BLaER1 treated with 17β-estradiol and CSF1 and Interleukin-3, amounts not matched to agents 10 nM and 100 nM (cell line): ENCODE results near the gene SCN8A.

Source experiments
- H3K27ac ChIP-seq, 11 experiments: shearing (Covaris generic); formaldehyde crosslinking; 2 replicates each; pipeline ENCODE4 v1.8.1; 2022
- H3K27me3 ChIP-seq, 11 experiments: shearing (Covaris generic); formaldehyde crosslinking; 2 replicates each; pipeline ENCODE4 v1.8.1; 2022
- H3K36me3 ChIP-seq, 11 experiments: shearing (Covaris generic); formaldehyde crosslinking; 2 replicates each; pipeline ENCODE4 v1.8.1; 2022
- H3K4me1 ChIP-seq, 10 experiments: shearing (Covaris generic); formaldehyde crosslinking; 2 replicates each; pipeline ENCODE4 v1.8.1; 2022
- H3K4me2 ChIP-seq, 11 experiments: shearing (Covaris generic); formaldehyde crosslinking; 2 replicates each; pipeline ENCODE4 v1.8.1; 2022
- H3K4me3 ChIP-seq, 10 experiments: shearing (Covaris generic); formaldehyde crosslinking; 2 replicates each; pipeline ENCODE4 v1.8.1; 2022
- H3K9ac ChIP-seq, 11 experiments: shearing (Covaris generic); formaldehyde crosslinking; 2 replicates each; pipeline ENCODE4 v1.8.1; 2022
- H3K9me3 ChIP-seq, 11 experiments: shearing (Covaris generic); formaldehyde crosslinking; replicated peaks in 1 of 11; 2 replicates each; pipeline ENCODE4 v1.8.1; 2022
- H4K20me1 ChIP-seq, 11 experiments: shearing (Covaris generic); formaldehyde crosslinking; 2 replicates each; pipeline ENCODE4 v1.8.1; 2022
- Cebpa-rat ChIP-seq, 11 experiments: shearing (Covaris generic); IDR thresholded peaks; 2 replicates each; pipeline ENCODE4 v1.8.1; 2022

Gene SCN8A

GRCh38 chr12:51836827-51837173, 245.8 kb downstream of the SCN8A start:
- Histone ChIP-seq H3K36me3 (no peaks in the 10 kb centered on the region), H3K27ac (peak overlapping the region in 8 of 11 experiments; percentile 28 to 88 (median 42); a peak in 15 of 22 replicates), H4K20me1 (no peaks in the 10 kb centered on the region), H3K4me1 (peaks cover 34 to 94% (median 76%) of the 10 kb centered on the region in 10 experiments), H3K9ac (peak overlapping the region in 2 of 11 experiments; percentile 4 to 6; a peak in 3 of 22 replicates), H3K9me3 (no peaks in the 10 kb centered on the region), H3K4me2 (peak overlapping the region in 10 of 11 experiments; percentile 15 to 99 (median 46); a peak in 15 of 22 replicates), H3K4me3 (no peak overlapping the region), H3K27me3 (peaks cover 0 to 6% (median 0%) of the 10 kb centered on the region in 11 experiments; a peak in 1 of 22 replicates)
- TF ChIP-seq Cebpa-rat (IDR thresholded peaks at IDR 0.05): no peak

- Histone ChIP-seq H3K4me3 (no peak overlapping the region), H3K27me3 (peaks cover 0 to 5% (median 0%) of the 10 kb centered on the region in 11 experiments; a peak in 1 of 22 replicates), H3K9ac (peak overlapping the region in 2 of 11 experiments; percentile 4 to 6; a peak in 1 of 22 replicates), H3K36me3 (no peaks in the 10 kb centered on the region), H3K27ac (peak overlapping the region in 8 of 11 experiments; percentile 28 to 88 (median 42); a peak in 14 of 22 replicates), H4K20me1 (no peaks in the 10 kb centered on the region), H3K9me3 (no peaks in the 10 kb centered on the region), H3K4me1 (peaks cover 29 to 89% (median 71%) of the 10 kb centered on the region in 10 experiments), H3K4me2 (peak overlapping the region in 8 of 11 experiments; percentile 29 to 99 (median 46); a peak in 14 of 22 replicates)
- TF ChIP-seq Cebpa-rat (IDR thresholded peaks at IDR 0.05): no peak
These were observed 246.3 kb downstream of the SCN8A start for GRCh38 chr12:51837286-51837685.

- Histone ChIP-seq H3K4me2 (peak overlapping the region in 7 of 11 experiments; percentile 3 to 94 (median 64); a peak in 11 of 22 replicates), H3K9me3 (no peaks in the 10 kb centered on the region), H3K4me3 (no peak overlapping the region), H3K9ac (peak overlapping the region in 1 of 11 experiments; percentile 46; a peak in 1 of 22 replicates), H3K36me3 (no peaks in the 10 kb centered on the region), H3K27me3 (0 out of 22 replicates have a peak, but pooled peaks cover 0 to 3% (median 0%) of the 10 kb centered on the region in 11 experiments), H4K20me1 (no peaks in the 10 kb centered on the region), H3K4me1 (peaks cover 21 to 81% (median 64%) of the 10 kb centered on the region in 10 experiments), H3K27ac (peak overlapping the region in 4 of 11 experiments; percentile 4 to 88 (median 22); a peak in 7 of 22 replicates)
- no peak for TF ChIP-seq Cebpa-rat (IDR thresholded peaks at IDR 0.05)
These were observed 247.0 kb downstream of the SCN8A start for GRCh38 chr12:51838036-51838435.

GRCh38 chr12:51838762-51839161, 247.7 kb downstream of the SCN8A start:
- Histone ChIP-seq H3K9me3 (no peaks in the 10 kb centered on the region), H4K20me1 (no peaks in the 10 kb centered on the region), H3K36me3 (no peaks in the 10 kb centered on the region), H3K4me2 (peak overlapping the region in 8 of 11 experiments; percentile 3 to 94 (median 56); a peak in 10 of 22 replicates), H3K9ac (peak overlapping the region in 1 of 11 experiments; percentile 46; a peak in 2 of 22 replicates), H3K4me1 (peaks cover 14 to 74% (median 57%) of the 10 kb centered on the region in 10 experiments), H3K27ac (peak overlapping the region in 4 of 11 experiments; percentile 2 to 88 (median 20); a peak in 6 of 22 replicates), H3K4me3 (no peak overlapping the region), H3K27me3 (0 out of 22 replicates have a peak, but pooled peaks cover 0 to 3% (median 0%) of the 10 kb centered on the region in 11 experiments)
- TF ChIP-seq Cebpa-rat (IDR thresholded peaks at IDR 0.05): no peak

- H3K36me3 ChIP-seq: no peaks in the 10 kb centered on the region
- H3K4me2 ChIP-seq: peak overlapping the region in 5 of 11 experiments; percentile 28 to 84 (median 43); a peak in 8 of 22 replicates
- no peaks in the 10 kb centered on the region for H3K9me3 ChIP-seq
- no peak overlapping the region for H3K4me3 ChIP-seq
- H3K4me1 ChIP-seq: peaks cover 7 to 71% (median 51%) of the 10 kb centered on the region in 10 experiments
- peaks cover 0 to 3% (median 0%) of the 10 kb centered on the region in 11 experiments; a peak in 1 of 22 replicates for H3K27me3 ChIP-seq
- peak overlapping the region in 5 of 11 experiments; percentile 2 to 45 (median 13); a peak in 6 of 22 replicates for H3K27ac ChIP-seq
- H3K9ac ChIP-seq: peak overlapping the region in 1 of 11 experiments; percentile 24; a peak in 1 of 22 replicates
- H4K20me1 ChIP-seq: no peaks in the 10 kb centered on the region
- TF ChIP-seq Cebpa-rat (IDR thresholded peaks at IDR 0.05): no peak
These were observed 248.4 kb downstream of the SCN8A start for GRCh38 chr12:51839310-51839947.

- H3K27ac ChIP-seq: peak overlapping the region in 4 of 11 experiments; percentile 6 to 53 (median 26); a peak in 5 of 22 replicates
- H3K9ac ChIP-seq: no peak overlapping the region
- no peaks in the 10 kb centered on the region for H3K9me3 ChIP-seq
- peak overlapping the region in 6 of 11 experiments; percentile 12 to 84 (median 42); a peak in 11 of 22 replicates for H3K4me2 ChIP-seq
- H4K20me1 ChIP-seq: no peaks in the 10 kb centered on the region
- H3K4me3 ChIP-seq: no peak overlapping the region
- H3K36me3 ChIP-seq: no peaks in the 10 kb centered on the region
- peaks cover under 1 to 67% (median 35%) of the 10 kb centered on the region in 10 experiments; a peak in 18 of 20 replicates for H3K4me1 ChIP-seq
- TF ChIP-seq Cebpa-rat (IDR thresholded peaks at IDR 0.05): no peak
- peaks cover under 1 to 6% (median under 1%) of the 10 kb centered on the region in 11 experiments; a peak in 13 of 22 replicates for H3K27me3 ChIP-seq
These were observed 249.9 kb downstream of the SCN8A start for GRCh38 chr12:51840966-51841365.

GRCh38 chr12:51841727-51842126, 250.7 kb downstream of the SCN8A start:
- Histone ChIP-seq H3K4me1 (peaks cover 8 to 67% (median 35%) of the 10 kb centered on the region in 10 experiments), H3K4me3 (no peak overlapping the region), H4K20me1 (no peaks in the 10 kb centered on the region), H3K4me2 (no peak overlapping the region), H3K36me3 (no peaks in the 10 kb centered on the region), H3K9ac (no peak overlapping the region), H3K9me3 (no peaks in the 10 kb centered on the region), H3K27me3 (peaks cover 8 to 13% (median 8%) of the 10 kb centered on the region in 11 experiments; a peak in 20 of 22 replicates), H3K27ac (no peak overlapping the region)
- no peak for TF ChIP-seq Cebpa-rat (IDR thresholded peaks at IDR 0.05)

GRCh38 chr12:51844854-51845253, 253.8 kb downstream of the SCN8A start:
- H3K36me3 ChIP-seq: no peaks in the 10 kb centered on the region
- no peak overlapping the region for H3K27ac ChIP-seq
- H3K27me3 ChIP-seq: peaks cover 23 to 37% (median 32%) of the 10 kb centered on the region in 11 experiments
- no peak overlapping the region for H3K9ac ChIP-seq
- H3K4me3 ChIP-seq: no peak overlapping the region
- H3K4me2 ChIP-seq: no peak overlapping the region
- peaks cover 19 to 63% (median 36%) of the 10 kb centered on the region in 10 experiments for H3K4me1 ChIP-seq
- no peak for TF ChIP-seq Cebpa-rat (IDR thresholded peaks at IDR 0.05)
- H4K20me1 ChIP-seq: no peaks in the 10 kb centered on the region; a peak in 1 of 22 replicates
- no peaks in the 10 kb centered on the region for H3K9me3 ChIP-seq

- Histone ChIP-seq H3K27me3 (peaks cover 23 to 38% (median 32%) of the 10 kb centered on the region in 11 experiments), H3K9ac (no peak overlapping the region), H3K4me3 (no peak overlapping the region), H3K4me1 (peaks cover 23 to 64% (median 39%) of the 10 kb centered on the region in 10 experiments), H4K20me1 (no peaks in the 10 kb centered on the region; a peak in 1 of 22 replicates), H3K36me3 (no peaks in the 10 kb centered on the region), H3K27ac (no peak overlapping the region), H3K9me3 (no peaks in the 10 kb centered on the region), H3K4me2 (no peak overlapping the region; a peak in 1 of 22 replicates)
- TF ChIP-seq Cebpa-rat (IDR thresholded peaks at IDR 0.05): no peak
These were observed 254.4 kb downstream of the SCN8A start for GRCh38 chr12:51845482-51845881.
